H4 (cell line): Measurements from ENCODE around the gene STYK1. TPM values are rescaled to one million over a fixed set of nuclear protein-coding genes. Genes with fewer than 3 reads are reported as not detected.
"Not testable (repeated sequence)": the region's sequence is repeated elsewhere in the genome, so short reads cannot be mapped to it uniquely, and the experiment has no call there.

Experiments used
- DNase-seq: peaks from one replicate; pipeline ENCODE4 v3.0.0-alpha.2; 2015; ENCODE audit warnings: low spot score
- total RNA-seq: library from RNA; depleted of rRNA; stranded (reverse); fragments of >200 nt; shearing (Covaris generic); gene quantifications from 2 replicates; pipeline ENCODE4 v1.2.3, GENCODE V29; 2014

Gene STYK1
- total RNA-seq, 1 experiment from 2014 or later, result 3.3 TPM

- DNase-seq, result no peak
Observed at GRCh38 chr12:10690906-10691305, 17.1 kb upstream of the STYK1 start.

GRCh38 chr12:10689146-10689545, 15.3 kb upstream of the STYK1 start:
- DNase-seq, result no peak

GRCh38 chr12:10688042-10688441, 14.2 kb upstream of the STYK1 start:
- no peak for DNase-seq

GRCh38 chr12:10672231-10672868, 1.5 kb downstream of the STYK1 start:
- no peak for DNase-seq

GRCh38 chr12:10669533-10669932, 4.3 kb downstream of the STYK1 start:
- no peak for DNase-seq

- DNase-seq, result no peak
Observed at GRCh38 chr12:10668526-10668925, 5.3 kb downstream of the STYK1 start.

GRCh38 chr12:10667581-10667980, 6.3 kb downstream of the STYK1 start:
- DNase-seq, result no peak

- DNase-seq, result no peak
Observed at GRCh38 chr12:10664499-10664898, 9.4 kb downstream of the STYK1 start.

- DNase-seq, result no peak
Observed at GRCh38 chr12:10663869-10664268, 10.0 kb downstream of the STYK1 start.

- peak; percentile 39 for DNase-seq
Observed at GRCh38 chr12:10661338-10661737, 12.5 kb downstream of the STYK1 start.

GRCh38 chr12:10654003-10654402, 19.8 kb downstream of the STYK1 start:
- no peak for DNase-seq

- DNase-seq, result no peak
Observed at GRCh38 chr12:10652192-10652591, 21.7 kb downstream of the STYK1 start.

- not testable (repeated sequence) for DNase-seq
Observed at GRCh38 chr12:10646576-10646975, 27.3 kb downstream of the STYK1 start.

- no peak for DNase-seq
Observed at GRCh38 chr12:10645910-10646309, 27.9 kb downstream of the STYK1 start.

GRCh38 chr12:10641735-10642500, 31.9 kb downstream of the STYK1 start:
- peak; percentile 19 for DNase-seq

- DNase-seq, result no peak
Observed at GRCh38 chr12:10638728-10639127, 35.1 kb downstream of the STYK1 start.

GRCh38 chr12:10636611-10637010, 37.2 kb downstream of the STYK1 start:
- DNase-seq, result no peak

GRCh38 chr12:10636124-10636523, 37.7 kb downstream of the STYK1 start:
- no peak for DNase-seq

- no peak for DNase-seq
Observed at GRCh38 chr12:10635306-10635705, 38.5 kb downstream of the STYK1 start.

GRCh38 chr12:10634427-10634826, 39.4 kb downstream of the STYK1 start:
- peak; percentile 33 for DNase-seq

- DNase-seq, result no peak
Observed at GRCh38 chr12:10633541-10633940, 40.3 kb downstream of the STYK1 start.

- DNase-seq, result no peak
Observed at GRCh38 chr12:10632226-10632625, 41.6 kb downstream of the STYK1 start.

GRCh38 chr12:10624605-10625004, 49.2 kb downstream of the STYK1 start:
- no peak for DNase-seq
